Measurements from ENCODE around the gene CHMP2A.
A peak's percentile ranks its signal among the peaks of the same experiment; 100 is the strongest.

The CHMP2A gene

GRCh38 chr19:58547323-58548312 is 7.3 kb downstream of the CHMP2A start:
- peaks cover 40% of the 10 kb centered on the region for H3K79me2 ChIP-seq (ENCODE audit: insufficient read depth, low read length)
- no peak overlapping the region for H3K27ac ChIP-seq (ENCODE audit: low read depth, low read length)
- no peaks in the 10 kb centered on the region for H3K9me3 ChIP-seq (ENCODE audit: insufficient read depth, low read length)
- no peak overlapping the region for H3K4me3 ChIP-seq (ENCODE audit: insufficient read depth, low read length, poor library complexity, severe bottlenecking)
- no peak for TF ChIP-seq EZH2phosphoT487 (conservative IDR thresholded peaks at IDR 0.05; ENCODE audit: low read length)
- no peak for TF ChIP-seq CTCF (IDR thresholded peaks at IDR 0.05; ENCODE audit: insufficient read depth, low read length, poor library complexity, severe bottlenecking)
- no peak overlapping the region for H3K4me2 ChIP-seq (ENCODE audit: low read depth, low read length, poor library complexity, severe bottlenecking)
- H3K9ac ChIP-seq (ENCODE audit: low read length) = no peak overlapping the region
- no peaks in the 10 kb centered on the region for H3K9me2 ChIP-seq (replicated peaks; ENCODE audit: insufficient read depth, low read length)
- H3F3A ChIP-seq (ENCODE audit: insufficient read depth) = peaks cover 23% of the 10 kb centered on the region
- no peaks in the 10 kb centered on the region for H3K27me3 ChIP-seq (ENCODE audit: low read length)
- peaks cover 24% of the 10 kb centered on the region for H4K20me1 ChIP-seq (ENCODE audit: low read depth, low read length)
- no peak overlapping the region for H2AFZ ChIP-seq (ENCODE audit: low read depth, low read length, severe bottlenecking)
- H3K36me3 ChIP-seq (ENCODE audit: low read length) = peaks cover 17% of the 10 kb centered on the region

- H3K4me2 ChIP-seq (ENCODE audit: low read depth, low read length, poor library complexity, severe bottlenecking) = peak overlapping the region; percentile 77
- no peaks in the 10 kb centered on the region for H3K9me3 ChIP-seq (ENCODE audit: insufficient read depth, low read length)
- peaks cover 10% of the 10 kb centered on the region for H3F3A ChIP-seq (ENCODE audit: insufficient read depth)
- H4K20me1 ChIP-seq (ENCODE audit: low read depth, low read length) = peaks cover 24% of the 10 kb centered on the region
- 0 out of 2 replicates have a peak overlapping the region, but pooled peaks have one; percentile 82 for H3K27ac ChIP-seq (ENCODE audit: low read depth, low read length)
- peaks cover 17% of the 10 kb centered on the region for H3K36me3 ChIP-seq (ENCODE audit: low read length)
- TF ChIP-seq EZH2phosphoT487 (conservative IDR thresholded peaks at IDR 0.05; ENCODE audit: low read length) (no peak), CTCF (IDR thresholded peaks at IDR 0.05; ENCODE audit: insufficient read depth, low read length, poor library complexity, severe bottlenecking) (no peak)
- H3K27me3 ChIP-seq (ENCODE audit: low read length) = no peaks in the 10 kb centered on the region
- H3K79me2 ChIP-seq (ENCODE audit: insufficient read depth, low read length) = peaks cover 40% of the 10 kb centered on the region
- no peak overlapping the region for H2AFZ ChIP-seq (ENCODE audit: low read depth, low read length, severe bottlenecking)
- H3K9me2 ChIP-seq (replicated peaks; ENCODE audit: insufficient read depth, low read length) = no peaks in the 10 kb centered on the region
- H3K4me3 ChIP-seq (ENCODE audit: insufficient read depth, low read length, poor library complexity, severe bottlenecking) = peak overlapping the region; percentile 100
- H3K9ac ChIP-seq (ENCODE audit: low read length) = peak overlapping the region; percentile 98
These were observed 8.8 kb downstream of the CHMP2A start for GRCh38 chr19:58546019-58546530.

- peak overlapping the region; percentile 100 for H3K4me3 ChIP-seq (ENCODE audit: insufficient read depth, low read length, poor library complexity, severe bottlenecking)
- no peak overlapping the region for H2AFZ ChIP-seq (ENCODE audit: low read depth, low read length, severe bottlenecking)
- peak overlapping the region; percentile 98 for H3K9ac ChIP-seq (ENCODE audit: low read length)
- H3K9me3 ChIP-seq (ENCODE audit: insufficient read depth, low read length) = no peaks in the 10 kb centered on the region
- peaks cover 40% of the 10 kb centered on the region for H3K79me2 ChIP-seq (ENCODE audit: insufficient read depth, low read length)
- no peaks in the 10 kb centered on the region for H3K9me2 ChIP-seq (replicated peaks; ENCODE audit: insufficient read depth, low read length)
- peaks cover 17% of the 10 kb centered on the region for H3K36me3 ChIP-seq (ENCODE audit: low read length)
- peak overlapping the region; percentile 77 for H3K4me2 ChIP-seq (ENCODE audit: low read depth, low read length, poor library complexity, severe bottlenecking)
- peak overlapping the region; percentile 82 for H3K27ac ChIP-seq (ENCODE audit: low read depth, low read length)
- H3F3A ChIP-seq (ENCODE audit: insufficient read depth) = 0 out of 2 replicates have a peak, but pooled peaks cover 8% of the 10 kb centered on the region
- H4K20me1 ChIP-seq (ENCODE audit: low read depth, low read length) = peaks cover 24% of the 10 kb centered on the region
- no peak for TF ChIP-seq EZH2phosphoT487 (conservative IDR thresholded peaks at IDR 0.05; ENCODE audit: low read length)
- no peak for TF ChIP-seq CTCF (IDR thresholded peaks at IDR 0.05; ENCODE audit: insufficient read depth, low read length, poor library complexity, severe bottlenecking)
- no peaks in the 10 kb centered on the region for H3K27me3 ChIP-seq (ENCODE audit: low read length)
These were observed 9.5 kb downstream of the CHMP2A start for GRCh38 chr19:58545286-58546018.

Data from SU-DHL-6 (cell line).